HEK293T (cell line): ENCODE data around the gene ITGAV.

Source experiments
- CTCF ChIA-PET: fragments of 350-600 bp; formaldehyde crosslinking; extraction: SDS; loops from one replicate; lab custom pipeline; 2021; ENCODE audit warnings: antibody characterized with exemption, inconsistent platforms; lab: Yijun Ruan, JAX
- POLR2A ChIA-PET: fragments of 350-600 bp; formaldehyde crosslinking; extraction: SDS; loops from one replicate; lab custom pipeline; 2020; ENCODE audit warnings: antibody characterized with exemption, inconsistent platforms; lab: Yijun Ruan, JAX
- DNase-seq: peaks from one replicate; pipeline ENCODE4 v3.0.0; 2012; ENCODE audit warnings: mixed read lengths; ENCODE audit errors: extremely low spot score
- ARNT ChIP-seq: fragments of 450-650 bp; IDR thresholded peaks from 2 replicates; pipeline ENCODE4 v1.6.1; 2017; ENCODE audit warnings: mild to moderate bottlenecking
- BHLHE40 ChIP-seq: fragments of 450-650 bp; IDR thresholded peaks from 2 replicates; pipeline ENCODE4 v1.6.1; 2016; ENCODE audit warnings: mild to moderate bottlenecking, moderate library complexity, borderline replicate concordance
- CTBP1 ChIP-seq: fragments of 450-650 bp; IDR thresholded peaks from 2 replicates; pipeline ENCODE4 v1.6.1; 2016; ENCODE audit warnings: borderline replicate concordance
- ELF4 ChIP-seq: fragments of 450-650 bp; IDR thresholded peaks from 2 replicates; pipeline ENCODE4 v1.6.1; 2017; ENCODE audit warnings: antibody characterized with exemption
- FOXA1 ChIP-seq: fragments of 450-650 bp; IDR thresholded peaks from 2 replicates; pipeline ENCODE4 v1.6.1; 2016; ENCODE audit warnings: mild to moderate bottlenecking
- FOXK2 ChIP-seq: fragments of 450-650 bp; IDR thresholded peaks from 2 replicates; pipeline ENCODE4 v1.6.1; 2016; ENCODE audit warnings: mild to moderate bottlenecking
- FOXM1 ChIP-seq: fragments of 450-650 bp; IDR thresholded peaks from 2 replicates; pipeline ENCODE4 v1.6.1; 2017; ENCODE audit warnings: mild to moderate bottlenecking, borderline replicate concordance
- HDGF ChIP-seq: fragments of 450-650 bp; IDR thresholded peaks from 2 replicates; pipeline ENCODE4 v1.6.1; 2017; ENCODE audit warnings: antibody characterized with exemption, borderline replicate concordance
- L3MBTL2 ChIP-seq: fragments of 450-650 bp; conservative IDR thresholded peaks from 2 replicates; pipeline ENCODE4 v1.6.1; 2016; ENCODE audit warnings: mild to moderate bottlenecking
- LEF1 ChIP-seq: fragments of 450-650 bp; IDR thresholded peaks from 2 replicates; pipeline ENCODE4 v1.6.1; 2017; ENCODE audit warnings: mild to moderate bottlenecking, borderline replicate concordance
- NFRKB ChIP-seq: fragments of 450-650 bp; IDR thresholded peaks from 2 replicates; pipeline ENCODE4 v1.6.1; 2016; ENCODE audit warnings: mild to moderate bottlenecking, moderate library complexity
- PKNOX1 ChIP-seq: fragments of 450-650 bp; IDR thresholded peaks from 2 replicates; pipeline ENCODE4 v1.6.1; 2016
- SP1 ChIP-seq: fragments of 450-650 bp; IDR thresholded peaks from 2 replicates; pipeline ENCODE4 v1.6.1; 2017
- SUZ12 ChIP-seq: fragments of 450-650 bp; IDR thresholded peaks from 2 replicates; pipeline ENCODE4 v1.6.1; 2016; ENCODE audit warnings: mild to moderate bottlenecking
- TARDBP ChIP-seq: fragments of 450-650 bp; IDR thresholded peaks from 2 replicates; pipeline ENCODE4 v1.6.1; 2016
- ZNF384 ChIP-seq: fragments of 450-650 bp; IDR thresholded peaks from 2 replicates; pipeline ENCODE4 v1.6.1; 2016

Gene ITGAV

GRCh38 chr2:186716899-186717298, 127.0 kb downstream of the ITGAV start:
- no peak for DNase-seq
- CTCF ChIA-PET, result no interaction called here
- TF ChIP-seq SP1 (no peak), L3MBTL2 (no peak), HDGF (no peak), ARNT (no peak), FOXA1 (no peak), ZNF384 (no peak)
- POLR2A ChIA-PET, result no interaction called here

- POLR2A ChIA-PET, result no interaction called here
- CTCF ChIA-PET, result no interaction called here
- no peak for DNase-seq
- TF ChIP-seq PKNOX1 (no peak), ZNF384 (no peak), FOXK2 (no peak), LEF1 (no peak), FOXA1 (no peak), SUZ12 (no peak), BHLHE40 (no peak), ARNT (no peak), L3MBTL2 (no peak), ELF4 (no peak), FOXM1 (no peak), CTBP1 (no peak), NFRKB (no peak), TARDBP (no peak), HDGF (no peak), SP1 (no peak)
These were observed 127.6 kb downstream of the ITGAV start for GRCh38 chr2:186717320-186718007.

- no peak for DNase-seq
- ChIA-PET CTCF (interaction anchor here (0.6 kb wide), 1 partner anchor 12 kb away, joined by 3 read pairs; no protein-coding TSS in a partner anchor), POLR2A (no interaction called here)
- no peak for TF ChIP-seq FOXA1
- TF ChIP-seq TARDBP, result no peak
- no peak for TF ChIP-seq NFRKB
- no peak for TF ChIP-seq LEF1
- TF ChIP-seq FOXK2, result no peak
- TF ChIP-seq HDGF, result no peak
- TF ChIP-seq BHLHE40, result no peak
- TF ChIP-seq FOXM1, result no peak
- no peak for TF ChIP-seq CTBP1
- no peak for TF ChIP-seq PKNOX1
- no peak for TF ChIP-seq ARNT
These were observed 128.3 kb downstream of the ITGAV start for GRCh38 chr2:186718122-186718521.

GRCh38 chr2:186718903-186719302, 129.0 kb downstream of the ITGAV start:
- DNase-seq, result no peak
- POLR2A ChIA-PET, result no interaction called here
- no peak for TF ChIP-seq SP1
- TF ChIP-seq FOXA1, result no peak
- TF ChIP-seq BHLHE40, result no peak
- TF ChIP-seq CTBP1, result no peak
- TF ChIP-seq ZNF384, result no peak
- no peak for TF ChIP-seq TARDBP
- TF ChIP-seq L3MBTL2, result no peak
- no peak for TF ChIP-seq FOXK2
- no peak for TF ChIP-seq PKNOX1
- no peak for TF ChIP-seq SUZ12
- TF ChIP-seq ELF4, result no peak
- TF ChIP-seq LEF1, result no peak
- TF ChIP-seq NFRKB, result no peak
- no peak for TF ChIP-seq FOXM1
- no peak for TF ChIP-seq ARNT
- no peak for TF ChIP-seq HDGF
- CTCF ChIA-PET, result no interaction called here

- ChIA-PET POLR2A (no interaction called here), CTCF (interaction anchor here (0.6 kb wide), 1 partner anchor 16 kb away, joined by 6 read pairs; no protein-coding TSS in a partner anchor)
- TF ChIP-seq ZNF384 (no peak), ELF4 (no peak), SUZ12 (no peak), FOXK2 (no peak), PKNOX1 (no peak), SP1 (no peak), FOXM1 (no peak), HDGF (no peak)
- no peak for DNase-seq
These were observed 132.1 kb downstream of the ITGAV start for GRCh38 chr2:186721956-186722355.

- CTCF ChIA-PET, result no interaction called here
These were observed 134.9 kb downstream of the ITGAV start for GRCh38 chr2:186724736-186725135.

More at GRCh38 chr2:186724736-186725135, 134.9 kb downstream of the ITGAV start:
- POLR2A ChIA-PET, result no interaction called here
- TF ChIP-seq HDGF (no peak), ELF4 (no peak), CTBP1 (no peak), SP1 (no peak), L3MBTL2 (no peak), PKNOX1 (no peak), FOXK2 (no peak), LEF1 (no peak), BHLHE40 (no peak), FOXA1 (no peak), NFRKB (no peak), ARNT (no peak), FOXM1 (no peak)
- no peak for DNase-seq
